Suppressor macrophage (primary cell): Measurements from ENCODE around the gene BLNK.
"Not testable (repeated sequence)": the region's sequence is repeated elsewhere in the genome, so short reads cannot be mapped to it uniquely, and the experiment has no call there.

Experiments used
- DNase-seq, 4 experiments: peaks; one replicate each; pipeline ENCODE4 v3.0.0-alpha.2; 2020 to 2022
- total RNA-seq, 17 experiments: gene quantifications; one replicate each; lab custom pipeline; 2026; ENCODE audit warnings: mixed read lengths in 6 of 17, inconsistent platforms in 3 of 17; lab: John Stamatoyannopoulos, UW

The BLNK gene
- total RNA-seq: 5.6 to 29.4 (median 17.9) reads per million in 17 experiments

DNA sequence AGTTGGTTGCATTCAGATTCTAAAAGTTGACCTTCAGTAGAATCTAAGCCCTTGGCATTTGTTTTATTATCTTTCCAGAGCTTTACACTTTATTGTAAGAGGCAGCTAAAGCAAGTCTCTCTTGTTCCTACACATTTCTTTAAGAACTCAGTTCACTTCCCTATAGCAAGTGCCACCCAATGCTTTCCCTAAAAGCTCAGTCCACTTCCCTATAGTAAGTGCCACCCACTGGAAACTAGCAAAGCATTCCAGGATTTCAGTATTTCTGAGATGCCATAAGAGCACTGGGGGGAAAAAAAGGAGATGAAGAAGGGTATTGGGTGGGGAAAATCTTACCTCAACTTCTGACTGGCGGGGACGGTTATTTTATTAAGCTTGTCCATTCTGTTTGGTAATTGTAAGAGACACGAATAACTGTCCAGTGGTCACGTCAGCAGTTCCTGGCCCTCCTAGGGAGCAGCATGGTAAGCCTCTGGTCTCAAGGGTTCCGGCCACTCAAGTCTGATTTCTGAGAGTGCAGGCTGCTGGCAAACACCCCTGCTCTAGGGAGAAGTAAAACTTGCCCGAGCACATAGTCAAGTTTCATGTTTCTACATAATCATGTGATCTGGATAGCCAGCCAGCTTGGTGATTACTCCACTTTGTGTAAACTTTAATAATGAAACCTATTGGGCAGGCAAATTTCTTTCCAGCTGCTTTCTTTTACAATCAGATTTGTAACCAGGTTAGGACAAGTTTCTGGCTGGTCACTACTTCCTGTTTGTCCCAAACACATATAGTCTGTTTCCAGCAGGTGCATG, at the start of gene BLNK:
Gene BLNK (minus strand): TSS at position 554 of the 800 bp plus-strand sequence. CDS start 171 bp downstream, at position 383.
- peak; percentile 83 to 94 (median 88) for DNase-seq

DNA sequence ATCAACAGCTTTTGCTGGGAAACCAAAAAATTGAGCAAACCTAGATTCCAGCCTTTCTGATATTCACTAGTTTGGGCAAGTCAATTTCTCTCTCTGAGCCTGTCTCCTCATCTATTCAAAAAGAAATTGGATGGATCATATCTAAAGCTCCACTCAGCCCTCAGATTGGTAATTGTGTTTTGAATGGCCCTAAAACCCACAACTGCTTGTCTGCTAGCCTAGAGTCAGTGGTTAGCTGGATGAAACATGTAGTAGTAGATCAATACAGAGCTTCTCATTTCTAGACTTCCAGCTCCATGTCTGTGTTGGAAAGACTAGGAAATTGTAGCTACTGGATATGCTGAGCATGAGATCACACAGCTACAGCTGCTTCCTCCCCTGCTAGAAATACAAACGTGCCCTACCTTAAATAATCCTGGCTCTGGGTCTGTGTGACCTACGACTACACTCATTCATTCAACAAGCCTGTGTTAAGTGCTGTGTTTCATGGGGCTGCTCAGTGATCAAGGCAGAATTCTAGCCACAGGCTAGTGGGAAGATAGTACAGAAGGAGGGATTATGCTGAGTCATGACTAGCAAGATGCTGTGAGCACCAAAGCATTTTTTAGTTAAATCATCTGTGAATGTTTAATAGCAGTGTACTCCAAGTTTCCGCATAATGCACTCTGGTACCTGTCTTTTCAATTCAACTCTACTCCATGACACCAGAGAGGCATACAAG, 48.5 kb upstream of the BLNK start:
- DNase-seq: no peak

DNA sequence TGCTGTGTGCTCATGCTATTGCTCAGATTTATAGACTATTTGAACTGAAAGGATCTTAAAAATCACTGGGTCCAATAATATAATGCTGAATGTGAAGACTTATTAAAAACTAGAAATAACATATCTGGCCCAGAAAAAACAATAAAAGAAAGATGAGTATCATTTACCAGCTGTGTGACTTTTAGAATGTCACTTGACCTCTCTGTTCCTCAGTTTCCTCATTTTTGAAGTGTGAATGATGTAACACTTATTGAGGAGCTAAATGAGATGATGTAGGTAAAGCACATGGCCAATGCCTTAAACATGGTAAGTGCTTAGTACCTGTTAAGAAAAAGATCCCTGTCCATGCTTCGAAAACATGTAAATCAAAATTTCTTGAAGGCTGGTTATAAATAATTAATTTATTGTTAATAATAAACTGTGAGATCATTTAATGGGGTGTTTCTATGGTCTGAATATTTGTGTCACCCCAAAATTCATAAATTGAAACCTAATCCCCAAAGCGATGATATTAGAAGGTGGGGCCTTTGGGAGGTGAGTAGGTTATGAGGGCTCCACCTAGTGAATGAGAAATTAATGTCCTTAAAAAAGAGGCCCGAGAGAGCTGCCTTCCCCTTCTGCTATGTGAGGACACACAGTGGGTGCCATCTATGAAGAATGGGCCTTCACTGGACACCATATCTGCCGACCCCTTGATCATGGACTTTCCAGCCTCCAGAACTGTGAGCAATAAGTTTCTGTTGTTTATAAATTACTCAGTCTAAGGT, 45.9 kb upstream of the BLNK start:
- DNase-seq: no peak

DNA sequence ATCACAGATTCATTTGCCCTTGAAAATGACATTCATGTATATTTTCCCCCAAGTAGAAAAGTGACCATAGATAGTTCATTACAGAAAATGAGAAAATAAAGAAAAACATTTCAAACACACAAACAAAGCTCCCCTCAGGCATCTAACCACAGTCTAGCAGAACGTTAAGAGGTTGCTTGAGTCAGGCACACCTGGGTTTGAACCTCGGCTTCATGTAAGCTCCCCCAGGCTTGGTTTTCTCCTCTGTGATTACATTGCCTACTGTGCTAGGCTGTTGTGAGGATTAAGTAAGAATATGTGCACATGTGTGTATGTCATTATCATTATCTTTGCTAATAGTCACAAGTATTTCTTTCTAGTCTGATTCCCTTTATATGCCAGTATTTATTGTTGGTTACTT, 42.0 kb upstream of the BLNK start:
- DNase-seq: no peak

DNA sequence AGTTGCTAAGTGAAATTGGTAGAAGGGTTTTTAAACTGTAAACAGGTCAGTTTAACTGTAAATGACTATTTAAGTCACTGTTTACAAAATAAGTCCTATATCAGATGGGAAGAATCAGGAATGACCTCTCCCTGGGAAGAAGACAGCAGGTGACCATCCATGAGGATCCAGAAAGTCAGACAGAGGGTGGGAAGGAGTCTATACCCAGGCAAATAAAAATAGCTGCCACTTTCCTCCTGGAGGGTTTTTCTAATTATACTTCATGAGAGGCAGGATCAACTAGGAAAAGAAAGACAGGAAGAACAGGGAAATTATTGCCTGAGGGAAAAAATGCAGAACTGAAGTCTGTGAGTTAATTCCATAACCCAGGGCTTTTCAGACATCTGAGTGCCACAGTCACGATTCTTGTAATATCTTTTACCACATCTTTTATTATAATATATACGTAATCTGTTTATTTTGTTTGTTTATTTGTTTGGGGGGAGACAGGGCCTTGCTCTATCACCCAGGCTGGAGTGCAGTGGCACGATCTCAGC, 39.9 kb upstream of the BLNK start:
- DNase-seq: no peak

DNA sequence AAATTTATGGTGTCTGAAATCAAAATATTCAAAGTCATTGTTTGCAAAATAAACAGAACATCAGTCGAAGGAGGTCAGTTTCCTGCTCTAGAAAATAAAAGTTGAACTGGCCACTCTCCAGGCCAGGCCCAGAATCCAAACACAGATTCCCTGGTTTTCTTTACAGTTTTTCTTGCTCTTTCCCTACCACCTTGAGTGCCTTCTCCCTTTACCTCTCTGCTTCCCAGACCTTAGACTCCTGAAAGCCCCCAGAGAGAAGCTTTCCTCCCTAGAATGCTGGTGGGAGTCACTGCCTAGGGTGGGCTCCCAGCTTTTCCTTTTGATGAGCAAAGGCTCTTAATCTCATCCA, 38.9 kb upstream of the BLNK start:
- DNase-seq: no peak

DNA sequence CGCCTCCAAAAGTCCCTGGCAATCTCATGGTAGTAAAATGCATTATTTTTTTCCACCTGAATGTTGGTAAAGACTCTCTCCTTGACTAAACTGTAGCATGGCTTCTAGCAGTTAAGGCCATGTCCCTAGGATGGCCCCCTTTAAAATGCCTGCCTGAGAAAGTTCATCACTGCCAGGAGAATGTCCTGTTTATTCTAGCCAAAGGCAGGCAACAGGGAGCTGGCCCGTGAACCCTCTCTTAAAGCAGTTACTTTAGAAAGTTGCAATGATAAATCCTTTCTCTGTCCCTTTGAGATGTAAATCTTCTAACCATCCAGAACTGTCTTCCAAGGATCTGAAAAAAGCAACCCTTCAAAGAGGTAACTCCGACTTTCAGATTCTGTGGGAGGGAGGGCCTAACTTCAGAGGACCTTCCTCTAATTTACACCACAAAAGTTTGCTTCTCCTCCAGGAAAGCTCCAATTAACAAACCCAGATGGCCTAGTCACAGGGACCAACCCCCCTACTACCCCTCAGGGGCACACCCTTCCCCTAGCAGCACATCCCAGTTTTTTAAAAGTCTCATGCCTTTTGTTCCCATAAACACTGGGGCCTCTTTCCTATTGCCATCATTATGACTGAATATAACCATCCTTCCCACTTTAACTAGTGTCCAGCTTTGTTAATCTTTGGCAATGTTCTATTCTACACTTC, 38.4 kb upstream of the BLNK start:
- DNase-seq: no peak

DNA sequence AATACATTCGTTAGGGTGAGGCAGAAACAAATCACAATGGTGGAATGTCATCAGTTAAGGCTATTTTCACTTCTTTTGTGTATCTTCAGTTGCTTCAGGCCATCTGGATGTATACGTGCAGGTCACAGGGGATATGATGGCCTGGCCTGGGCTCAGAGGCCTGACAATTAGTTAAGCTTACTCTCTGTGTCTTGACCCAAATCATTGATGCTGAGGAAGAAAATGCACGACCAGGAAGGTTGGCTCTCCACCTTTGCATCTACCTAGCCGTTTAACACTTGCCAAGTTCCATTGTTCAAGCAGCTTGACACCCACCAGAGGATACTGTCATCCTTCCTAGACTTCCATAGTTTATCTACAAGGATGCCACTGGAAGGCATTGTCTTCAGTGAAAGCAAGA, 37.5 kb upstream of the BLNK start:
- not testable (repeated sequence) for DNase-seq

DNA sequence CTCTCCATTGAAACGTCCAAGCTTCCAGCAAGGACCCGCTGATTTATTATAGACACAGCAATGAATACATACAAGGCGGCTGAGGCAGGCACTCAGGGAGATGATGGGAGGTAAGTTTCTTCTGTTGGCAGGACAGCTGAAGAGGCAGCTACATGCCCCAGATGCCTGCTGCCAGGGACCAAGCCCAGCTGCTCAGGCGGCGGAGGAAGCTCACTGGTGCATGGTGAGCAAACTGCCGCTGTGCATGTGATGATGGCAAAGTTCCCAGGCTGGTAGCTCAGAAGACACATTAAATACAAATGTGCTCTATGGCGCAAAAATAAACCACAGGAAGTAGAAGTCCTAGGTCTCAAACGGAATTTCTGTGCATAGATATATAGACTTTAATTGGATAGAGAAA, 35.1 kb upstream of the BLNK start:
- DNase-seq: peak; percentile 76 to 88 (median 84)

DNA sequence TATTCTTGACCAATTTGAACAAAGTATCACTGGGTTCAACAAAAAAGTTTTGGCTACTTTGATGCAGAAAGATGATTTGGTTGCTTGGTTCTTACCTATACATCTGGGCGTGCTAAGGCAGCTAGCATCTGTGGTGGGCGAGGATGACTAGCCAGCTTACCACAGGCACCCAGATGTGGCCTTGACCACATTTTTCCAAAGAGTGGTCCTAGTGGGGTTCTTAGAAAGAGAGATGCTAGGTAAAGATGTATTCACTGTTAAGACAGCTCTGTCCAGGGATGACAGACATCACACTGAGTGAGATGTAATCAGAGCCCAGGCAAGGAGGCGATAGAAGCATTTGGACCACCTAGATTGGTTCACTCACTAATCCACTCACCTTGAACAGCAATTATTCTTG, 33.6 kb upstream of the BLNK start:
- DNase-seq: no peak

DNA sequence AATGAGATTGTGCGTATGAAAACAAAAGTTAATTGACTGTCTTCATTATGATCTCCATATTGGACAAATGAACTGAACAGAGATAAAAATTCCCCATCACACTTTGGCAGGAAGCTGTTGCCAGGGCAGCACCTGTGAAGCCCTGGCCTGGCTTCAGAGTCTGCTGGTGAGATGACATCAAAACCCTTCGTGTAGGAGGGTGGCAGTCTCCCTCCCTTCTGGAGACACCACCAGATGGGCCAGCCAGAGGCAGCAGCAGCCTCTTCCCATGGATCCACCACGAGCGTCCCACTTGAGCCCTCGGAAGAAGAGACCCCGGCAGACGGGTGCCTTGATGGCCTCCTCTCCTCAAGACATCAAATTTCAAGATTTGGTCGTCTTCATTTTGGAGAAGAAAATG, 32.9 kb upstream of the BLNK start, which contains the start of gene DNTT:
Gene DNTT (plus strand): TSS at position 205 of the 400 bp plus-strand sequence. CDS start 64 bp downstream, at position 269.
- no peak for DNase-seq

DNA sequence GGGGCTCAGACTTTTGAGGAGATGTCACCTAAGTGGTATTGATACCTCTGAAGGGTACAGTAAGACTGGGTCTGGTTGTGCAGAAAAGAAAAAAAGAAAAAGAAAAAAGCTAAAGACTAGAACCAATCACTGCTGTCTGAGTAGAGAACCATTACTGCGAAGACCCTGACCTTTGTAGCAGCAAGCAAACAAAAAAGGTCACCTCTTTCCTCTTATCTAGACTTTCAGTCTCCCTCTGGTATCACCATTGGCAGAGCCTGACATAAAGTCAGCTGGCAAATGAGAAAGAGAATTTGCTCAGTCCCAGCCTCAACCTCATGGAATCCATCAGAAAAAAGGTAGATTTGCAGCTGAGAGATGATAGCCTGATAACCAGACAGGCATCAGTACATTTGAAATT, 30.2 kb upstream of the BLNK start:
- DNase-seq: no peak

DNA sequence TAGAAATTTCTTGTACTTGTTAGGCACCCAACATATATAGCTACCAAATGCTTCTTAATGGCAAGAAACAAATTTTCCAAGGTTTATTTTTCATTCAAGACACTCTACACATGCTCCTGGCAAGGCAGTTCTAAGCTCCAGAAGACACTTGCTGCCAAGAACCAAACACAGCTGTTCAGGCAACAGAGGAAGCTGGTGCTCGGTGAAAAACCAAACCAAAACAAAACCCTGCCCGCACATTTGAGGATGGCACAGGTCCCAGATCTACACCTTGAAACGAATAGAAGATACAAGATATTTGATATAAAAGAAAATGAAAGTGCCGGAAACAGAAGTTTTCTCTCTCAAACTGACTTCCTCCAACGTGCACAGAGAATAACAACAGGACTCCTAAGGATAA, 28.0 kb upstream of the BLNK start:
- peak in 2 of 4 experiments; percentile 14 for DNase-seq

DNA sequence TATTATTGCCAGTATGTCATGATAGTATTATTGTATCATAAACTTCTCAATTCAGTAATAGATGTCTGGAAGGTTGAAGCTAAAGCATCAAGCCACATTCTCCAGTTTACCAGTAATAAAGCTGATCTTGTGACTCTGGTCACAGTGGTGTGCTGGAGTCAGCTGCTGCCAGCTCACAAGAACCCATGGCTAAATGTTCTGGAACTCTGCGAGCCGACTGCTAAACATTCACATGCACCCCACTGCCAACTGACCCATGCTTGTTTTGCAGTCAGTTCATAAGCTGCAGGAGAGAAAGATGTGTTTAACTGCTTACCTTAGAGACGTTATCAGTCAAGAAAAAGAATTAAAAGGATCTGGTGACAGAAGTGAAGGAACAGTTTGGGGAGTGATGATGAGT, 27.0 kb upstream of the BLNK start:
- no peak for DNase-seq

DNA sequence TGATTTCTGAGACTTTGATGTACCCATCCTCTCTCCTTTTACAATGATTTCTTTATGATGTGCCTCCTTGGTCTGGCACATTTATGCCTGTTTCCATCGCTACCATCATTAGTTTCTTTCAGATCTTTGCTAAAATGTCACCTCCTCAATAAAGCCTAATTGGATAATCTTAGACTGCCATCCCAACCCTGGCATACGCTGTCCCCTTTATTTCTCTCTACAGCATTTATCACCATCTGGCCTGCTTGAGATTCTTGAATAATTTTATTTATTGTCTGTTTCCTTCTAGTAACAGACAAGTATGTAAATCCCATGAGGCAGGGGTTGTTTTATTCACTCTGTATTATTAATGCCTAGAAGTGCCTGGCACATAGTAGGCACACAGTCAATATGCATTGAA, 26.1 kb upstream of the BLNK start:
- DNase-seq: no peak

DNA sequence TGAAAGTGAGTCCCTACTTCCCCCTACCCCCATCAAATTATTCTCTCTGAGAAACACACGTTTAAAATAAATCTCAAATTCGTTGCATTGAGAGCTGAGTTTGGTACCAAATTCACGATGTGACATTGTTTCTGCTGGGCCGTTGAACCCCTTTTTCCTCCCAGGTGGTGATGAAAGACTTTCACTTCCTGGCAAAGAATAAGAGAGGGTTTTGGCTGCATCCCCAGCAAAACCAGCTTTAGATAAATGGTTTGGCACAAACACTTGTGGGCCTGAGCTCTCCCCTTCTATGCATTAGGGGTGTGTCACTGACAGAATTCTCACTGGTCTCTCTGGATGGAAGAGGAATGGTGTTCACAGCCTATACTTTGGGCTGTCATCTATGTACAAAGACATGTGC, 24.1 kb upstream of the BLNK start:
- no peak for DNase-seq

DNA sequence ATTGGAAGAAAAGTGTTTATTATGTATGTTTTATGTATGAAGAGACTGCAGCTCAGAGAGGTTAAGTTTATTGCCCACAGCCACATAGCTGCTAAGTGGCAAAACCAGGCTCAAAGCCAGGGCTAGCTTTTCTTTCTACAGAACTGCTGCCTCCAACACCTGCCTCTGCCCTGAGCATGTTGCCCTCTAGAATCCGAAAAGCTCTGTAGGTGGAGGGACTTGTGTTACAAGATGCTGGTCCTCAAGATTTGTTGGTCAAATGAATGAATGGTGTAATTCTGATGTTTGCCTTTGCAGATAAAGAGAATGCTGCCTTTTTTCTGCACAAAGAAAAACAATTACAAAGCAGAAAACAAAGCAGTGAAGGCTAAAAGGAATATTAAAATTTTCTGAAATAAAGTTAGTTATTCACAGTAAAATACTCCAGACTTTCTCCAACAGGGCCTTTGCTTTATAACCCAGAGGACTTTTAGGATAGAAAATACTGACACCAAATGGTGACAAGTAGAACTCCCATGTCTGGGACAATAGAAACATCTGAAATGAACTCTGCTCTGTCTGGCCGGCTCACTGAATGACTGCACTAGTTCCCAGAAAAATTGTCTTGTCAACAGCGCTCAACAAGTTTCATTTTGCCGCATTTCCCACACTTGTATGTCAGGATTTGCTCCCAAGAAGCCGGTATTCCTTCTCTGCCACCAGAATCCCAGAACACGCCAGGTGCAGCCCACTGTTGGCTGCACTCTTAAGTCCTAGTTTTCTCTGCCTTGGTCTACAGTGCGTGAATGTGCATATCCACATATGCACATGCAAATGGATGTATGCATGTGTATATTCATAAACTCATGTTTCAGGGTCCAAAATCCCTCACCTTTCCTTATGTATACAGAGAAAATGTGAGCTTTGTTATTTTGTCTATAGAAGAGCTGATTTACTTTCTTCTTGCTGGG, 21.9 kb upstream of the BLNK start:
- DNase-seq: peak; percentile 49 to 81 (median 64)

DNA sequence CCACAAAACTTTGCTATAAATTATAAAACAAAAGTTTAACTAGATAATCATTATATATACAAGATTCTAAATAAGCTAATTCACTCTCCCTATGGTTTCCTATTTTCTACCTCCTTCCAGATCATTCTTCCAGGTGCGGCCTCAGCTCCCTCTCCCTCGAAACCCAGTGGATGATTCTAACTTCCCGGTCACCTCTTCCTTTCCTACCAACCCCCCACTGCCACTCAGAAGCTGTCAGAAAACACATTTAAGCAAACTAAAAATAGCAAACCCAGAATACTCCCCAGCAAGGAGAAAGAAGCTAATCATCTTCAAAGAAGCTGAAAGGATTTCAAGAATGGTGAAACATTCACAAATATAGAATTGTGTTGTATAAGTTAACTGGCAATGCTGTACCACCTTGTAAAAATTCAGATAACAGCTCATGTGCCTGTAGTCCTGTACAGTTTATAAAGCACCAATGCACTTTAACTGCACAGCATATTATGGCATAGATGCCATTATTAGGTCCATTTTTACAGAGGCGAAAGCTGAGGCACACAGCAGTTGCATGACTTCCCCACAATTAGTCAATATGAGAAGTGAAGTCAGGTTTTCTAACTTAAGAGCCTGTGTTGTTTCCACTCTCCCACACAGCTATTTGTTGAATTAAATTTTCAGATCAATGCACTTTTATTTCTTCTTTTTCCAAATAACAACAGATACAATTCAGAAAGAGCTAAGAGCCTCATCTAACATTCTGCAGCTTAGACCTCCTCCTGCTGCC, 19.2 kb upstream of the BLNK start:
- peak; percentile 21 to 64 (median 56) for DNase-seq

DNA sequence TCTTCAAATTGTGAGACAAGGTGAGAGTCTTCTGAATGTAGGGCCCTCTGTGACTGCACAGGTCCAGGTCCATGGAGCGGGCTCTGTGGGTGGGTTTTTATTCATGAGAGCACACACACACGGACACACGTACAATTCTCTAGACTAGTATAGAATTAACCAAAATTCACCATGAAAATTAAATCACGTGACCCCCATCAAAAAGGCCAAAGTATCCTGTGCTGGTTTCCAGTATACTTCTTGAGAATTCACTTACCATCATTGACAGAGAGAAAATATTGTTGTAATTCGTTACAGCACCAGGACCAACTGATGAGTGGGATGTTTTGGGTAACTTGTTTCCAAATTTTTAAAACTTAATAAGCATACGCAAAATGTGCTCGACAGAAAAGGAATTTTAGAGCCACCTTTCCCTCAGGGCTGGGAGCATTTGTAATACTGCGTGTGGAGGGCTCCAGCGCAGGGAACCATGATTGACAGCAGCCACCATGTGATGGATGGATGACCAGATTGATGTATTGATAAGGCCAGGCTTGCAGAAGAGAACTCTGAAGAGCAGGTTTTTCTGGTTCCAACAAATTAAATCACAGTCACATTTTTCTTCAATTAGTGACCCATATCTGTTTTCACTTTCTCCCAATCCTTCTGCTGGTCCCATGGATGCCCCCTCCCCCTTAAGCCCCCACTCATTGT, 18.0 kb upstream of the BLNK start:
- no peak for DNase-seq
